Fibroblast of the aortic adventitia (primary cell): ENCODE measurements around the gene ZSCAN31. TPM values are rescaled to one million over a fixed set of nuclear protein-coding genes. Genes with fewer than 3 reads are reported as not detected.
A peak's percentile ranks its signal among the peaks of the same experiment; 100 is the strongest.
"Not testable (repeated sequence)": the region's sequence is repeated elsewhere in the genome, so short reads cannot be mapped to it uniquely, and the experiment has no call there.

Source experiments
- DNase-seq: peaks from one replicate; pipeline ENCODE4 v3.0.0-alpha.2; 2010; ENCODE audit warnings: low read depth
- H3K4me3 ChIP-seq: 2 replicates; pipeline ENCODE4 v1.5.1; 2011; ENCODE audit warnings: low read depth, mild to moderate bottlenecking, control low read depth, low read length, moderate library complexity
- CTCF ChIP-seq: IDR thresholded peaks from 2 replicates; pipeline ENCODE4 v1.5.1; 2011; ENCODE audit warnings: mild to moderate bottlenecking, low read length, control low read depth, inconsistent platforms; ENCODE audit not compliant: insufficient read depth
- total RNA-seq: library from RNA; depleted of rRNA; stranded (reverse); fragments of >200 nt; gene quantifications from 2 replicates; pipeline ENCODE4 v1.2.3, GENCODE V29; 2012; ENCODE audit warnings: low replicate concordance

Gene ZSCAN31
- total RNA-seq, 1 donor = 13.9 TPM

- TF ChIP-seq CTCF = no peak
Observed at GRCh38 chr6:28360961-28361360, 25.0 kb upstream of the ZSCAN31 start.

GRCh38 chr6:28359562-28359961, 23.6 kb upstream of the ZSCAN31 start:
- not testable (repeated sequence) for H3K4me3 ChIP-seq, DNase-seq

More at GRCh38 chr6:28360961-28361360, 25.0 kb upstream of the ZSCAN31 start:
- no peak overlapping the region for H3K4me3 ChIP-seq
- DNase-seq = no peak

- TF ChIP-seq CTCF = no peak
- H3K4me3 ChIP-seq = no peak overlapping the region
- no peak for DNase-seq
Observed at GRCh38 chr6:28357036-28357435, 21.1 kb upstream of the ZSCAN31 start.

GRCh38 chr6:28356666-28357020, 20.7 kb upstream of the ZSCAN31 start:
- TF ChIP-seq CTCF = no peak
- no peak overlapping the region for H3K4me3 ChIP-seq
- DNase-seq = no peak

- peak; percentile 94 for DNase-seq
- TF ChIP-seq CTCF = peak; percentile 75
- H3K4me3 ChIP-seq = peak overlapping the region; percentile 86
Observed at GRCh38 chr6:28355743-28356665, 20.1 kb upstream of the ZSCAN31 start.

- no peak for DNase-seq
- TF ChIP-seq CTCF = no peak
- H3K4me3 ChIP-seq = peak overlapping the region; percentile 86
Observed at GRCh38 chr6:28354688-28355554, 19.0 kb upstream of the ZSCAN31 start.

- H3K4me3 ChIP-seq = peak overlapping the region; percentile 44
- peak; percentile 88 for DNase-seq
- TF ChIP-seq CTCF = no peak
Observed at GRCh38 chr6:28353981-28354676, 18.2 kb upstream of the ZSCAN31 start.
